RWPE2 (cell line): Measurements from ENCODE around the gene RIMBP2.

Experiments
- ATAC-seq: fragments of 200-7000 bp; cut with Tn5 transposase; 3 replicates; pipeline ENCODE4 v1.9.1; 2021; ENCODE audit warnings: low read depth
- DNase-seq: peaks from one replicate; pipeline ENCODE4 v3.0.0-alpha.2; 2020; ENCODE audit warnings: low spot score
- H3K27ac ChIP-seq: fragments of 450-650 bp; 2 replicates; pipeline ENCODE4 v1.5.1; 2017; ENCODE audit warnings: mild to moderate bottlenecking; ENCODE audit not compliant: poor library complexity, severe bottlenecking
- H3K27me3 ChIP-seq: fragments of 250-450 bp; sonication (Bioruptor Pico); 2 replicates; pipeline ENCODE4 v1.5.1; 2021; ENCODE audit warnings: mild to moderate bottlenecking, moderate library complexity; ENCODE audit not compliant: insufficient read depth, poor library complexity, severe bottlenecking
- H3K36me3 ChIP-seq: fragments of 250-450 bp; sonication (Bioruptor Pico); 2 replicates; pipeline ENCODE4 v1.5.1; 2020; ENCODE audit warnings: low read depth, mild to moderate bottlenecking, moderate library complexity
- H3K4me1 ChIP-seq: fragments of 250-450 bp; sonication (Bioruptor Pico); 2 replicates; pipeline ENCODE4 v1.5.1; 2021; ENCODE audit warnings: mild to moderate bottlenecking, moderate library complexity; ENCODE audit not compliant: insufficient read depth, poor library complexity, severe bottlenecking
- H3K4me3 ChIP-seq: fragments of 250-450 bp; sonication (Bioruptor Pico); 2 replicates; pipeline ENCODE4 v1.5.1; 2021; ENCODE audit warnings: mild to moderate bottlenecking, moderate library complexity; ENCODE audit not compliant: severe bottlenecking
- H3K9me3 ChIP-seq: fragments of 250-450 bp; sonication (Bioruptor Pico); 2 replicates; pipeline ENCODE4 v1.5.1; 2021; ENCODE audit warnings: mild to moderate bottlenecking, moderate library complexity; ENCODE audit not compliant: severe bottlenecking
- CTCF ChIP-seq: fragments of 450-650 bp; IDR thresholded peaks from one replicate; pipeline ENCODE4 v1.5.1; 2017; ENCODE audit warnings: mild to moderate bottlenecking, moderate library complexity; ENCODE audit not compliant: poor library complexity, severe bottlenecking

RIMBP2 gene

GRCh38 chr12:130423136-130423535 is 293.0 kb downstream of the RIMBP2 start:
- no peak for ATAC-seq
- Histone ChIP-seq H3K36me3 (no peaks in the 10 kb centered on the region), H3K4me3 (no peak overlapping the region), H3K27me3 (peaks cover 4% of the 10 kb centered on the region), H3K9me3 (no peaks in the 10 kb centered on the region), H3K4me1 (no peaks in the 10 kb centered on the region), H3K27ac (no peak overlapping the region)
- TF ChIP-seq CTCF = no peak
- DNase-seq = no peak

GRCh38 chr12:130422676-130423075 is 293.4 kb downstream of the RIMBP2 start:
- no peak for TF ChIP-seq CTCF
- Histone ChIP-seq H3K9me3 (no peaks in the 10 kb centered on the region), H3K4me3 (no peak overlapping the region), H3K36me3 (no peaks in the 10 kb centered on the region), H3K27ac (no peak overlapping the region), H3K27me3 (peaks cover 4% of the 10 kb centered on the region), H3K4me1 (no peaks in the 10 kb centered on the region)
- DNase-seq (no peak), ATAC-seq (no peak)

GRCh38 chr12:130421896-130422295 is 294.2 kb downstream of the RIMBP2 start:
- Histone ChIP-seq H3K4me1 (no peaks in the 10 kb centered on the region), H3K4me3 (no peak overlapping the region), H3K27me3 (peaks cover 4% of the 10 kb centered on the region), H3K36me3 (no peaks in the 10 kb centered on the region), H3K9me3 (no peaks in the 10 kb centered on the region), H3K27ac (no peak overlapping the region)
- DNase-seq = no peak
- ATAC-seq = no peak
- TF ChIP-seq CTCF = no peak

- Histone ChIP-seq H3K4me3 (no peak overlapping the region), H3K27ac (no peak overlapping the region), H3K36me3 (no peaks in the 10 kb centered on the region), H3K27me3 (peaks cover 8% of the 10 kb centered on the region), H3K9me3 (no peaks in the 10 kb centered on the region), H3K4me1 (no peaks in the 10 kb centered on the region)
- DNase-seq (no peak), ATAC-seq (no peak)
- no peak for TF ChIP-seq CTCF
Measured at GRCh38 chr12:130420071-130420470, 296.0 kb downstream of the RIMBP2 start.

GRCh38 chr12:130419116-130419515 is 297.0 kb downstream of the RIMBP2 start:
- no peak for DNase-seq
- no peak overlapping the region for H3K4me3 ChIP-seq
- no peak for TF ChIP-seq CTCF
- H3K36me3 ChIP-seq = no peaks in the 10 kb centered on the region
- no peak overlapping the region for H3K27ac ChIP-seq
- no peak for ATAC-seq
- no peaks in the 10 kb centered on the region for H3K9me3 ChIP-seq
- H3K4me1 ChIP-seq = no peaks in the 10 kb centered on the region
- peaks cover 8% of the 10 kb centered on the region for H3K27me3 ChIP-seq
